ENCODE data around the gene LINC01488. TPM values are rescaled to one million over a fixed set of nuclear protein-coding genes. Genes with fewer than 3 reads are reported as not detected.

LINC01488 gene
- total RNA-seq, 6 donors from 2014 or later, result not detected

GRCh38 chr11:69513196-69513595, 31.7 kb downstream of the LINC01488 start:
- Histone ChIP-seq H3K27ac (no peak overlapping the region), H3K36me3 (no peaks in the 10 kb centered on the region), H3K27me3 (no peaks in the 10 kb centered on the region), H3K4me1 (peaks cover 0 to 6% (median 2%) of the 10 kb centered on the region in 4 donors), H3K4me3 (no peak overlapping the region), H3K9me3 (no peaks in the 10 kb centered on the region)
- 94 to 96% methylated on average over 11 of the region's 11 CpGs for WGBS, 2 donors
- peak in 1 of 2 donors; percentile 43 for DNase-seq
- no peak for TF ChIP-seq CTCF (IDR thresholded peaks at IDR 0.05)
- TF ChIP-seq POLR2A (IDR thresholded peaks at IDR 0.05), result no peak
- no peak for TF ChIP-seq EP300 (IDR thresholded peaks at IDR 0.05)
- TF ChIP-seq POLR2AphosphoS5 (IDR thresholded peaks at IDR 0.05), result no peak
- no peak for ATAC-seq (ENCODE audit: low FRiP score in 2 of 2)

- Histone ChIP-seq H3K4me1 (peaks cover 0 to 6% (median 2%) of the 10 kb centered on the region in 4 donors), H3K27ac (no peak overlapping the region), H3K27me3 (no peaks in the 10 kb centered on the region), H3K9me3 (no peaks in the 10 kb centered on the region), H3K4me3 (no peak overlapping the region), H3K36me3 (no peaks in the 10 kb centered on the region)
- no peak for TF ChIP-seq CTCF (IDR thresholded peaks at IDR 0.05)
- TF ChIP-seq EP300 (IDR thresholded peaks at IDR 0.05), result no peak
- TF ChIP-seq POLR2A (IDR thresholded peaks at IDR 0.05), result no peak
- TF ChIP-seq POLR2AphosphoS5 (IDR thresholded peaks at IDR 0.05), result no peak
- DNase-seq, result peak in 1 of 2 donors; percentile 20
- no peak for ATAC-seq (ENCODE audit: low FRiP score in 2 of 2)
- 83 to 98% methylated on average over 9 to 12 of the region's 12 CpGs for WGBS, 2 donors
Observed at GRCh38 chr11:69513663-69514224, 32.3 kb downstream of the LINC01488 start.

- 96% methylated on average over 5 of the region's 5 CpGs for WGBS, 2 donors
- no peaks in the 10 kb centered on the region for H3K36me3 ChIP-seq
- DNase-seq, result no peak
- no peak overlapping the region for H3K27ac ChIP-seq
- H3K27me3 ChIP-seq, result no peaks in the 10 kb centered on the region
- H3K4me1 ChIP-seq, result no peaks in the 10 kb centered on the region
- H3K4me3 ChIP-seq, result no peak overlapping the region
- TF ChIP-seq CTCF (IDR thresholded peaks at IDR 0.05), result no peak
- TF ChIP-seq POLR2AphosphoS5 (IDR thresholded peaks at IDR 0.05), result no peak
- no peak for TF ChIP-seq EP300 (IDR thresholded peaks at IDR 0.05)
- TF ChIP-seq POLR2A (IDR thresholded peaks at IDR 0.05), result no peak
- ATAC-seq (ENCODE audit: low FRiP score in 2 of 2), result no peak
- H3K9me3 ChIP-seq, result no peaks in the 10 kb centered on the region
Observed at GRCh38 chr11:69514771-69515170, 33.3 kb downstream of the LINC01488 start.

GRCh38 chr11:69515271-69516245, 34.1 kb downstream of the LINC01488 start:
- H3K36me3 ChIP-seq, result no peaks in the 10 kb centered on the region
- H3K27me3 ChIP-seq, result no peaks in the 10 kb centered on the region
- no peaks in the 10 kb centered on the region for H3K4me1 ChIP-seq
- 82 to 86% methylated on average over 11 to 12 of the region's 12 CpGs for WGBS, 2 donors
- ATAC-seq (ENCODE audit: low FRiP score in 2 of 2) (no peak), DNase-seq (no peak)
- TF ChIP-seq CTCF (IDR thresholded peaks at IDR 0.05), result no peak
- TF ChIP-seq POLR2AphosphoS5 (IDR thresholded peaks at IDR 0.05), result no peak
- TF ChIP-seq POLR2A (IDR thresholded peaks at IDR 0.05), result no peak
- TF ChIP-seq EP300 (IDR thresholded peaks at IDR 0.05), result no peak
- no peak overlapping the region for H3K4me3 ChIP-seq
- H3K27ac ChIP-seq, result no peak overlapping the region
- H3K9me3 ChIP-seq, result no peaks in the 10 kb centered on the region

All from upper lobe of left lung (tissue), 6 donors.